ENCODE results near the gene UCHL1. TPM values are rescaled to one million over a fixed set of nuclear protein-coding genes. Genes with fewer than 3 reads are reported as not detected.

UCHL1 gene
- total RNA-seq, 1 donor from 2014 or later = 7.2 TPM

GRCh38 chr4:41287852-41288251, 31.1 kb downstream of the UCHL1 start:
- Histone ChIP-seq H3K9me3 (no peaks in the 10 kb centered on the region), H3K36me3 (no peaks in the 10 kb centered on the region), H3K4me3 (no peak overlapping the region), H3K27me3 (no peaks in the 10 kb centered on the region), H3K4me1 (peaks cover 4% of the 10 kb centered on the region), H3K27ac (no peak overlapping the region)
- TF ChIP-seq CTCF (IDR thresholded peaks at IDR 0.05) = no peak
- no peak for DNase-seq
- ATAC-seq = no peak
- intact Hi-C loops (cut with DNase I) = no loop called here

GRCh38 chr4:41288254-41288653, 31.5 kb downstream of the UCHL1 start:
- Histone ChIP-seq H3K36me3 (no peaks in the 10 kb centered on the region), H3K27ac (no peak overlapping the region), H3K27me3 (no peaks in the 10 kb centered on the region), H3K4me1 (peaks cover 4% of the 10 kb centered on the region), H3K9me3 (no peaks in the 10 kb centered on the region), H3K4me3 (no peak overlapping the region)
- TF ChIP-seq CTCF (IDR thresholded peaks at IDR 0.05) = no peak
- no peak for DNase-seq
- ATAC-seq = no peak
- intact Hi-C loops (cut with DNase I) = no loop called here

DNA sequence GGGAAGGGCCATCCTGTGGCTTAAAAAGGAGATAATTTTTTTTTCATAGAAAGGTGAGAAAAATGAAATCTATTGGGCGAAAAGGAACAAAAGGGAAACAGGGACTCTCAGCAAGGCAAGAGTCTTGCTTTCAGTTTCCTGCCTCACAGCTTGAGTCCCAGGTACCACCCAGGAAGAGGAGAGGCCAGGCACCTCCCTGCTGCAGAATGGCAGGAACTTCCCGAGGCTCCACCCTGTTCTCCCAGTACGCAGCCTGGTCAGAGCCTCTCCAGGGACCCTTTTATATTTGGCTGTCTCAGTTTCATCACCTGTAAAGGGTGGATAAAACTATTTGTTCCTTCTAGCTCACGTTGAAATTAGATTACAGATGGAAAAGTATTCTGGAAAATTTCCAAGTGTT, 33.8 kb downstream of the UCHL1 start:
- Histone ChIP-seq H3K36me3 (no peaks in the 10 kb centered on the region), H3K4me1 (peaks cover 4% of the 10 kb centered on the region), H3K4me3 (no peak overlapping the region), H3K27ac (no peak overlapping the region), H3K9me3 (peaks cover 7% of the 10 kb centered on the region), H3K27me3 (no peaks in the 10 kb centered on the region)
- DNase-seq = no peak
- TF ChIP-seq CTCF (IDR thresholded peaks at IDR 0.05) = no peak
- ATAC-seq = peak; percentile 83
- intact Hi-C loops (cut with DNase I) = no loop called here

- H3K27me3 ChIP-seq = no peaks in the 10 kb centered on the region
- TF ChIP-seq CTCF (IDR thresholded peaks at IDR 0.05) = no peak
- intact Hi-C loops (cut with DNase I) = no loop called here
- peaks cover 4% of the 10 kb centered on the region for H3K4me1 ChIP-seq
- no peak overlapping the region for H3K4me3 ChIP-seq
- DNase-seq (no peak), ATAC-seq (no peak)
- H3K36me3 ChIP-seq = no peaks in the 10 kb centered on the region
- peaks cover 7% of the 10 kb centered on the region for H3K9me3 ChIP-seq
- H3K27ac ChIP-seq = no peak overlapping the region
Measured at GRCh38 chr4:41294445-41295062, 37.8 kb downstream of the UCHL1 start.

GRCh38 chr4:41296995-41297394, 40.3 kb downstream of the UCHL1 start:
- no peaks in the 10 kb centered on the region for H3K27me3 ChIP-seq
- intact Hi-C loops (cut with DNase I) = no loop called here
- no peaks in the 10 kb centered on the region for H3K4me1 ChIP-seq
- H3K27ac ChIP-seq = no peak overlapping the region
- TF ChIP-seq CTCF (IDR thresholded peaks at IDR 0.05) = no peak
- peak; percentile 43 for ATAC-seq
- no peak overlapping the region for H3K4me3 ChIP-seq
- no peak for DNase-seq
- no peaks in the 10 kb centered on the region for H3K36me3 ChIP-seq
- peaks cover 7% of the 10 kb centered on the region for H3K9me3 ChIP-seq

DNA sequence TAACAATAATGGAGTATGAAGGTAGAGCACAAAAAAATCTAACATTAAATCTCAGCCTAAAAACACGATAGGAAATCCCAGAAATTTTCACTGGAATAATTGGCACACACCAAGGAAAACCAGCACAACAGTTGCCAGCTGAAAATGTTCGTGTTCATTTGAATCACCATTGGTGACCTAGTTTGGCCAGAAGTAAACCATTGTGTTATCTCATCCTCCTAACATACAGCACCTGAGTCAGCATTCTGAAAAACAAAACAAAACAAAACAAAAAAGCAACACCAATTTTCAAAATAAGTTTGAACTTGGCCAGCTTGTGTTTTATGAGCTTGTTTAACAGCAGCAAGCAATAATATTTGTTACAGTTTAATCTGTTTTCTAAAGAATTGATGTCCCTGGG, 41.1 kb downstream of the UCHL1 start:
- no peak for ATAC-seq
- H3K9me3 ChIP-seq = peaks cover 7% of the 10 kb centered on the region
- no peak overlapping the region for H3K27ac ChIP-seq
- H3K4me3 ChIP-seq = no peak overlapping the region
- no peaks in the 10 kb centered on the region for H3K4me1 ChIP-seq
- TF ChIP-seq CTCF (IDR thresholded peaks at IDR 0.05) = no peak
- H3K27me3 ChIP-seq = no peaks in the 10 kb centered on the region
- H3K36me3 ChIP-seq = no peaks in the 10 kb centered on the region
- no peak for DNase-seq
- intact Hi-C loops (cut with DNase I) = no loop called here
